ENCODE results near the gene NTSR1.
A peak's percentile ranks its signal among the peaks of the same experiment; 100 is the strongest.

Gene NTSR1

GRCh38 chr20:62804627-62805154, 96.1 kb downstream of the NTSR1 start, which contains the start of gene OGFR:
TSS of gene OGFR (plus strand) at chr20:62804835. CDS start at chr20:62804860, 25 bp downstream.
- peak; percentile 81 for DNase-seq (ENCODE audit: low spot score)

DNA sequence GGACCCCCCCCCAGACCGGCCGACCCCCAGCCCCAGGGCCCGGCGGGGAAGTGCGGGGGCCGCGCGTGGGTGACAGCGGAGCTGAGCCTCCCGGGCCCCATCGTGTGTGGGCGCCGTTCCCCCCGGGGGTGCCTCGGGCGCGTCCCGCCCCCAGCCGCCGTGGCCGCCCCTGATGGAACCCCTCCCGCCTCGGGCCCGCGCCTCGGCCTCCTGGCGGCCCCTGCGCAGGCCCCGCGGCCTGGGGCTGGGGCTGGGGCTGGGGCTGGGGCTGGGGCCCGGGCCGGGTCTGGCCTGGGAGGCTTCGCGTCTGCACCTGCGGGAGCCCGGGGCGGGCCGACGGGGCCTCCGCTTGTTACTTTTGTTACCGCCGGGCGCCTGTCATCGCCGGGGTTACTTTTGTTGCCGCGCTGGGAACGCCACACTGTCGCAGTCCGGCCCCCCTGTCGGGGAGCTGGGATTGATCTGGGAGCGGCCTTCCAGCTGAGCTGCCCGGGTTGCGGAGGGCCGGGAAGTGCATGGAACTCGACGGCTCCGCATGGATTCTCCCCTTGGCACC, 96.6 kb downstream of the NTSR1 start:
- DNase-seq (ENCODE audit: low spot score) = peak; percentile 60

- no peak for DNase-seq (ENCODE audit: low spot score)
These were observed 97.2 kb downstream of the NTSR1 start for GRCh38 chr20:62805711-62806382.

GRCh38 chr20:62806383-62807050, 97.9 kb downstream of the NTSR1 start:
- DNase-seq (ENCODE audit: low spot score) = no peak

DNA sequence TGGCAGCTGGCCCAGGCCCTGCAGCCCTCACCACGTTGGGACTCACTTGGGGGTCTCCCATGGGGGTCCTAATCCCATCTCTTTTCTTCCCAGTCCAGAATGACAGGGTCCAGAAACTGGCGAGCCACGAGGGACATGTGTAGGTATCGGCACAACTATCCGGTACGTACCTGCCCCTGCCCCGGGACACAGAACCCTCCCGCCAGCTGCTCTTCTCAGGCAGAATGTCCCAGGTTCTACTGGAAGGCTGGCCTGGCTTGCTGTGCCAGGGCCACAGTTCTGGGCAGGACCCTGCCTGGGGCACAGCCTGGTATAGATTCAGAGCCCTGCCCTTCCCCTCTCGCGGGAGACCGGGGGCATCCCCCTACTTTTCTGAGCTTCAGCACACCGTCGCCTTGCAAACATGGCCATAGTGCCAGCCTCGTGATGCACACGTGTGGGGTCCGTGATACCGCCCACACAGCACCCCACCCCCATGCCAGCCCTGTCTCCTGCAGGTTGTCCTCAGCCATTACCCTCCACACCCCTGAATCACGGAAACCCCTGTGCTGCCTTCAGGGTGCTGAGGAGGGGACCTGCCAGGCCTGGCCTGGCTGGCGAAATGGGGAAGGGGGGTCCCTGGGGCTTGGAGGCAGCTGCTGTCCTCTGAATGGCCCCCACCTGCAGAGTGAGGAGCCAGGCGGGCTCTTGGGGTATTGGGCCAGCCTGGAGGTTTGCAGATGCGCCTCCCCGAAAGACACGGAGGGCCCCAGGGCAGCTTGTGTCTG, 99.0 kb downstream of the NTSR1 start:
- no peak for DNase-seq (ENCODE audit: low spot score)

DNA sequence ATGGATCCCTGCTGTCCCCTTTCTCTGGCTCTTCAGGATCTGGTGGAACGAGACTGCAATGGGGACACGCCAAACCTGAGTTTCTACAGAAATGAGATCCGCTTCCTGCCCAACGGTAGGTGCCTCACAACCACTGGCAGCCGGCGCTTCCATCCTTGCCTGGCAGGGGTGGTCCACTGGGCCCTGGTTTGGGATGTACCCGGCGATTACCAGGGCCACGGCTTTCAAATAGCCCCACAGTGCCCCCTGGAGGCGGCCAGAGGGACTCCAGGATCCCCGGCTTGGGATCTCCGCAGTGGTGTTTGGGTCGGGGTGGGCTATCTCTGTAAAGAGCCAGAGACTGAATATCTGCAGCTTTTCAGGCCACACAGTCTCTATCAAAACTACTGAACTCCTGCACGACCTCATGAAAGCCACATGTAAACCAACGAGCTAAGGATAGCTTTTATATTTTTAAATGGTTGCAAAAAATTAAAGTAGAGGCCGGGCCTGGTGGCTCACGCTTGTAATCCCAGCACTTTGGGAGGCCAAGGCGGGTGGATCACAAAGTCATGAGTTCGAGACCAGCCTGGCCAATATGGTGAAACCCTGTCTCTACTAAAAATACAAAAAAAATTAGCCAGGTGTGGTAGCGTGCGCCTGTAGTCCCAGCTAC, 99.7 kb downstream of the NTSR1 start:
- DNase-seq (ENCODE audit: low spot score) = peak; percentile 78

DNA sequence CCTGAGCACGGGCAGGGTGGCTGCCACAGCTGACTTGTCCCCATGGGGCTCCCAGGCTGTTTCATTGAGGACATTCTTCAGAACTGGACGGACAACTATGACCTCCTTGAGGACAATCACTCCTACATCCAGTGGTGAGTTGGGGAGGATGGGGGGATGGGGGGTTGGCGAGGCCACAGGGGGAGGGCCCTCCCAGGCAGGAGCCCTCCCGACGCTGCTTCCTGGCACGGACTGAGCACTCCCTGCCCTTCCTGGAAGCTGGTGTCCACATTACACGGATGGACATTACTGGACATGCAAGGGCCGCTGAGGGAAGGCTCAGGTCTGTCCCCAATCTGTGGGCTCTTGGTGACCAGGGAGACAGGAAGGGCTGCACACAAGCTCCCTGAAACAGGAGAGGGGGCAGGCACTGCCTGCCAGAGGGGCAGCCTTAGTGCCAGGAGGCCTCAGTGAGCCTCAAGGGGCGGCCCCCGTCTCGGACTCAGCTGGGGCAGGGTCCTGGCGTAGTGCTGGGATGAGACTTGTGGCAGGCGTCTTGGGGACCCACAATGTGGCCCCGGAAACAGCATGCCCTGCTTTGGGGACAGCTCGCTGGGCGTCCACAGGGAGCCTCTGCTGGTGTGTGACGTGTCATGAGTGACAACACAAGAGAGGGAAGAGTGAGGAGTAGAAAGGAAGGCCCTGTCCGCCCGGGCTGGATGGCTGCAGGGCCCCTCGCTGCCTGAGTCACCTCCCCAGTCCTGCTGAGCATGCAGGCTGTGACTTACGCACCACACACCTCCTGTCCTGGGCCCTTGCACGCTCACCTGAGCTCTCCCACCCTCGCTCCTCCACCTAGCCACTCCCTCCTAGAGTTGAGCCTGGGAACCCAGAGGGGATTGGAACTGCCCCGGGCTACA, 101.1 kb downstream of the NTSR1 start:
- no peak for DNase-seq (ENCODE audit: low spot score)

DNA sequence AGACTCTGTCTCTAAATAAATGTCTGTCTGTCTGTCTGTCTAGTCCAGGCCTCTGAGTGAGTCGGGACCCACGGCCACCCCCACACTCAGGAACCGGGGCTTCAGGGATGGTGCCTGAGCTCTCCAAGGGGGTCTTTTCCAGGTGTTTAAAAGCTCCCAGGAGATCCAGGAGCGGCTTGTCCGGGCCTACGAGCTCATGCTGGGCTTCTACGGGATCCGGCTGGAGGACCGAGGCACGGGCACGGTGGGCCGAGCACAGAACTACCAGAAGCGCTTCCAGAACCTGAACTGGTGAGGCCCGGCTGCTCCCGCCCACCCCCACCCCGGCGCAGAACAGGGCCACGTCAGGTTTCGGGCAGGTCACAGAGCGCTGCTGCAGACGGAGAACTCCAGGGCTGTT, 102.7 kb downstream of the NTSR1 start:
- DNase-seq (ENCODE audit: low spot score) = no peak

- DNase-seq (ENCODE audit: low spot score) = no peak
These were observed 103.1 kb downstream of the NTSR1 start for GRCh38 chr20:62811720-62812119.

Measured in NAMALWA (cell line).